GM18907 (cell line): ENCODE results near the gene TTC3.

Source experiments
- ATAC-seq: cut with Tn5 transposase; IDR thresholded peaks from one replicate; pipeline ENCODE4 v1.9.1; 2021; ENCODE audit warnings: mild to moderate bottlenecking, moderate library complexity; ENCODE audit not compliant: unreplicated experiment

The TTC3 gene

DNA sequence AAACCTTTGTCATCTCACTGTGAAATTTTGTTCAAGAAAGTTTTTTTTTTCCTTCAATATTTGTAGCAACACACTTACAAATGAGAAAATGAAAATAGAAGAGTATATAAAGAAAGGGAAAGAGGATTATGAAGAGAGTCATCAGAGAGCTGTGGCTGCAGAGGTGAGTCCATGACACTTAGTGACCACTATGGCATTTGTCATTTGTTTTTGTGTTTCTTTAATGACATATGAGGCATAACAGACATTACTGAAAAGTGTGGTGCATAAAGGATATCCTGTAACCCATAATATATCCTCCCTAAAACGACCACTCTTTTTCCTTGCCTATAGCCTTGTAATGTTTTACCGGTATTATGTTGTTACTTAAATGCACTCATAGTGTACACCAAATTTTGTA lies 113.9 kb downstream of the TTC3 start:
- no peak for ATAC-seq

DNA sequence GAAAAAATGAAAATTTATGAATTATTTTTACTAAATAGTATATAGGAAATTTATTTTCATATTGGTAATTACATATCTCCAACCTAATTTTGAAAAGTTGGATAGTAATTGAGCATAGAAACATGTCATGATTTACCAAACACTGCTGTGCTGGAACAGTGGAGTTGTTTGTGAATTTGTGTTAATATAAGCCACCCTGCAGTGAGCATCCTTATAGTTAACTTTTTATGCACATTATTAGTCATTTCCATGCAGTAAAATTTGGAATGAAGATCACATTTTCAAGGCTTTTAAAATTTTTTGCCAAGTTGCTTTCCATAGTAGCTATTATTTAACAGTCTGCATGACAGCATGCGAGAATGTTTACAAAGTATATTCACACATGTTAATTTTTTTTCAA lies 115.8 kb downstream of the TTC3 start:
- no peak for ATAC-seq

DNA sequence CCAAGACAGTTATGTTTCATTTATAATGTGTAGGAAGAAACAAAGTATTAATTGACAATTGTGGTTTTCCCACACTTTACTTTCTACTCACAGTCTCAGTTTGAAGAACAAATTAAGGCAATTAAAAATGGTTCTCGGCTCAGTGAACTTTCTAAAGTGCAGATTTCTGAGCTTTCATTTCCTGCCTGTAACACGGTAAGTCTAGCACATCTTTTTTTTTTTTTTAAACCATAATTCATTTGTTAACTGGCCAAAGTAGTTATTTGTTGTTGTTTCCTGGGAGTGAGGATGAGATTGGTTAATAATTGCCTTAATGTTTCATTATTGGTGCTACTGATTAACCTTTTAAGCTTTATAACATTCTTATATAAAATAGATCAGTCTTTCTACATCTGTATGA lies 119.0 kb downstream of the TTC3 start:
- ATAC-seq, result no peak

DNA sequence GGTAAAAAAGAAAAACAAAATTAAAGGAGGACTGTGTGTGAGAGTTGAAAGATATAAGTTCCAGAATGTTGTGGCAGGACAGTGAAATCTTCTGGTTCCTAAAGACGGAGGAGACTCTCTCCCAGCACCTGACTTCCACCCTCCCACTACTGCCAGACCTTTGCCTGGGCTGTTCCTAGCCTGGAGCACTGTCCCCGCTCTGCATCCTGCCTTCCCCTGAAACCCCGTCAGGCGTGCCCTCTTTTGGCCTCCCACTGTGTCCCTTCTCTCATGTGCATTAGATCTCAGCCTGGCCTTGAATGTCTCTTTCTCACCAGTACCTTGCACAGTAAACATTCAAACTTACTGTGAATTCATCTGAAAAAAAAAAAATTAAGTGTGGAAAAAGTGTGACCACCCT lies 120.0 kb downstream of the TTC3 start:
- ATAC-seq, result no peak

DNA sequence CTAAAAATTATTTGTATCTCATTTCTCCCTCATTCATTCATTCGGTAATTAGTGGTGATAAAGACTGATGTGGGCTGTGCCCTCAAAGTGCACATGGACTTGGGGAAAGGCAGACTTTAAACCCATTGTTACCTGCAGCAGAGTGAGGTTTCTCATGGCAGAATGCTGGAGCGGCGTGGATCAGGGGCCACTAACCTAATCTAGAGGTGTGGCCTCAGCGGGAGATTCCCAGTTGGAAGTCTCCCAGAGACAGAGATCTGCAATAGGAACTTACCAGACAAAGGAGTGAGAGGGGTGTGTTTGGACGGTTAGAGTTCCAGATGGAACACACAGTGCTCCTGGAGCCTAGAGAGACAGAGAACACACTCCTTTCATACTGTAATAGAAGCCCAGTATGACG lies 120.6 kb downstream of the TTC3 start:
- ATAC-seq, result no peak

DNA sequence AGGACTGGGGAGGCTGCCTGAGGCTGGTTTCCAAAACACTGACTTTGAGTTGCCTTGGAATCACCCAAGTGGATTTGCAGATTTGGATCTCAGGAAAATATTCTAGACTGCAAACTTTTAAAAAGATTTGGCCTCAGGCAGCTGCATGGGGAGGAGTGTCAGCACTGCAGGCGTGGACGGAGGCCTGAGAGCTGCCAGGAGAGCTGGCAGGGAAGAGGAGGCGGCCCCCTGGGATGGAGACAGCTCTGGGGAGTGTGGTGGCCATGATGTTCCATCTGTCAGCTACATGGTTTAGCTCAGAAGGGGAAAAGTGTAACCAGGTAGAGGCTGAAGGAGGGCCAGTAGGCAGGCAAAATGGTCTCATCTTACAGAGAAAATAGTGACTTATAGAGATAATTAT lies 122.0 kb downstream of the TTC3 start:
- ATAC-seq, result no peak

DNA sequence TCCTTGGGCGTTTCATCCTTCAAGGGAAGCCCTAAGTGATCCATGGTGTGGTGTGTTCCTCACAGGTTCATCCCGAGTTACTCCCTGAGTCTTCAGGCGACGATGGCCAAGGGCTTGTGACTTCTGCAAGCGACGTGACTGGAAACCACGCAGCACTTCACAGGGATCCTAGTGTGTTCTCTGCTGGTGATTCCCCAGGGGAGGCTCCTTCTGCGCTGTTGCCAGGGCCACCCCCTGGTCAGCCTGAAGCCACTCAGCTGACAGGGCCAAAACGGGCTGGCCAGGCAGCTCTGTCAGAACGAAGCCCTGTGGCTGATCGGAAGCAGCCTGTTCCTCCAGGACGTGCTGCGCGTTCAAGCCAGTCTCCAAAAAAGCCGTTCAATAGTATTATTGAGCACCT lies 122.6 kb downstream of the TTC3 start:
- ATAC-seq, result no peak

DNA sequence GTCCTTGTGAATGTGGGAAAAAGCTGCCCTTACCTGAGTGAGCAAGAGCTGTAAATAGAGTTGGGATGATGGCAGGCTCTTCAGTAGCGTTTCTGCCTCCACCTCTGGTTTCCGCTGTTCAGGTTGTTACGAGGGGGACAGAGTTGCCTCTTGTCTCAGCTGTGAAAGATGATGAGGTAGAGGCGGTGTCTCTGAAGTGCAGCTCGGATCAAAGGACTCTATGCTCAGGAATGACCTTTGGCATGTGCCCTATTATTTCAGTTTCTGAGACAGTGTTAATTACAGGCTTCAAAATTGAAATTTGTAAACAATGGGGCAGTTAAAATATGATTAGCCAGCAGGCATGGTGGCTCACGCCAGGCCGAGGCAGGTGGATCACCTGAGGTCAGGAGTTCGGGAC lies 123.8 kb downstream of the TTC3 start:
- no peak for ATAC-seq

DNA sequence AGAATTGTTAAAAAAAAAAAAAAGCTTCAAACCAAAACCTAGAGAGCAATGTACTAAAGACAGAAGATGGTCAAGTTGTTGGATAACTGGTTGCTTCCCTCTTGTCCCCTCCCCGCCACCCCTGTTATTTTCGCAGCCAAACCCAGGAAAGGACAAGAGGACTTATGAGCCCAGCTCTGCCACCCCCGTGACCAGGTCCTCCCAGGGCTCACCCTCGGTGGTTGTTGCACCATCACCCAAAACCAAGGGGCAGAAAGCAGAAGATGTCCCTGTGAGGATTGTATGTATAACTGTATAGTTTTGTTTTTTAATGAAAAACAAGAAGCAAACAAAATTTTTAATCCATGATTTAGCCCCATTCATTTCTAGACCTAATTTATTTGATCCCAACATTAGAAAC lies 124.7 kb downstream of the TTC3 start:
- ATAC-seq, result no peak

DNA sequence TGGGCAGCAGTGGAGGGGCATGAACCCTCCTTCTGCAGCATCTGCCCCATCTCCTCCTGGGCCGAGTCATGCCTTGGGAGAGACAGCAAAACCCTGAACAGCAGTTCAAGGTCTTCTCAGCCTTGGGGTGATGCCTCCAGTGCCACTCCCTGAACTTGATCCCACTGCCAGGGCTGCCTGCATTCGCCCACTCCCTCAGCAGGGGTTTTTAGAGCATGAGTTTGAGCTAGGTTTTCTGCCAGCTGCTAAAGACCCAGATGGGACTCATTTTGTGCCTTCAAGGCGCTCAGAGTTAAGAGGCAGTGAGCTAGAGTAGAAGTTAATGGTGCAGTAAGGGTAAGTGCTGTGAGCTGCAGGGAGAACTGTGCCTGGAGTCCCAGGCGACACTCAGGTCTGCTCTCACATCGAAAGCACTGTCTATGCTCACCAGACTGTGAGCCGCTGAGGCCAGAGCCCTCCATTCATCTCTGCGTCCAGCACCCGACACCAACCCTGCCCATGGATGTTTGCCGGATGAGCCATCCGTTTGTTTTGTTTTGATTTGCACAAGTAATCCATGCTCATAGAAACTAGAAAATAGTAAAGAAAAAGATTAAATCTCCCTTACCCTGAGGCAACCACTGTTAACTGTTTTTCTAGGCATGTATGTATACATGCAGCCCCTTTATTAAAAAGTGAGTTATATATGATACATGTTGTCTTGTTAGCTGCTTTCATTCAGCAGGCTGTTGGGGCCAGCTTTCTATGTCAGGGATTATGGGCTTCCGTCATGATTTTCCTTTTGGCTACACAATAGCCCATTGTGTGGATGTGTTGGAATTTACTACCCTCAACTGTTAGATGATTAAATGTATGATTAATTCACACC lies 126.2 kb downstream of the TTC3 start:
- ATAC-seq, result no peak

DNA sequence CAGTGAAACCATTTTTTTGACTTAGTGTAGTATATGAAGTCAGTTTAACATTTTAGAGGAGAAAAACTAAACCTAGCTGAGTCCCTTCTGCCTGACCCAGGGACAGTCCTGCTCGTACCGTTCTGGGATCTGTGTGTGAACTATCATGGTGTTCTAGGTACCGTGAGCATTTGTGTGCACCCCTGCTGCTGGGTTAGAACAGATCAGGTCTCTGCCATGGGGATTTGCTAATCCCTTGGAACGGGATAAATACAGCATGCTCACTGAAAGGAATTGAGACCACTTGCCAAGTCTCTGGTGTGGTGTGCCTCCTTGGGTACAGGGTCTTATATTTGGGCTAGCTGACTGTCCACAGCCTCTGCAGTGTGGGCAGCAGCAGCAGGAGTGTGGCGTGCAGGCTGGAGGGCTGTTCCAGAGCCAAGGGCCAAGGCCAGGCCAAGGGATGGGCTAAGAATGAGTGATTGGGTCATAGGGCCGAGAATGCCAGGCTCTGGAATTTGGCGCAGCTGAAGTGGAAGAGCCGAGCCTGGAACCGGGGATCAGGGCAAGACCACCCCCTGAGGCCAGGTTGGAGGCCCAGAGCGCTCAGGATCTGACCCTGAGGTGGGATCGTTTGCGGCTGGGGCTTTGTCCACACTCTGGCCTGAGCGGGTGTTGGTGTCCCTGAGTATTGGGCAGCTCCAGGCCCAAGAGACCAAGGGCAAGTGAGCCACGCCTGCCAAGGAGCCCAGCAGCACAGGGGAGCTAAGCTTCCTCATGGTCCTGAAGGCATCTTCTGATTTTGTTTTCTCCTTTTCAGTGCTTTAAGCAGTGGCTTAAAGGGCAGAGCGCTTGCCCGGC lies 127.8 kb downstream of the TTC3 start:
- no peak for ATAC-seq

DNA sequence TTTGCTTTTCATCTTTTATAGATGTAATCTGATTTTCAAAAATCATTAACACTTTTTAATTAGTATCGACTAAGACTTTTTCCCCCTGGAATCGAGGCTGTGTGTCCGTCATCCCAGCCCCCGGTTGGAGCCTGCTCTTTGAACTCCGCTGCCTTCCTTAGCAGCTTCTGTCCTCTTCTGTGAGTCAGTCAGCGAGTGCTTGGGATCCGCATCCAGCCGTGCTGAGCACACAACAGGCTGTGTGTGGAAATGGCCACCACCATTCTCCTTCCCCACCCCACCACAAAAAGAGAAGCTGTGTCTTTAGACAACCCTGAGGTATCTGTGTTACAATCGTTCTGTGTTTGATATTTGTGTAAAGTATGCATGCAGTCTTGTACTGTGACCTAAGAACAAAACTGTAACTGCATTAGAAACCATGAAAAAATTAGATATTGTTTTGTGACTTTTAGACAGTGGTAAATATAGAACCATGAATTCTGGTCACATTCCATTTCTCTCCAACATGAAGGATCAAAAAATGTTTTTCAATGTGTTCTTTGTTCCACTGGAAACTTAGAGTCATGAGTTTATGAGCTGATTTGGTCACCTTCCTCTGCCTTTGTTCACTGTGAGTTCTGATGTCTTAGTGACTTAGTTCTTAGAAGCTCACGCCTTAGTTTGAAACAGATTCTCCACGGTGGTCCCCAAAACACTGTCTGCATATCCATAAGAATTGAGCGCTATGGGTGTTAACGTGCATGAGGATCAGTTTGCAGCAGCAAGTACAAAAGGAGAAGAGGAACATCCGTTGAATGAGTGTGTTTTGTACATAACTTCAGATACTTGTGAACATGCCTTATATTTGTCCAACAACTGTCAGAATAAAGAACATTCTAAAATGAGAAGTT lies 129.4 kb downstream of the TTC3 start:
- no peak for ATAC-seq

DNA sequence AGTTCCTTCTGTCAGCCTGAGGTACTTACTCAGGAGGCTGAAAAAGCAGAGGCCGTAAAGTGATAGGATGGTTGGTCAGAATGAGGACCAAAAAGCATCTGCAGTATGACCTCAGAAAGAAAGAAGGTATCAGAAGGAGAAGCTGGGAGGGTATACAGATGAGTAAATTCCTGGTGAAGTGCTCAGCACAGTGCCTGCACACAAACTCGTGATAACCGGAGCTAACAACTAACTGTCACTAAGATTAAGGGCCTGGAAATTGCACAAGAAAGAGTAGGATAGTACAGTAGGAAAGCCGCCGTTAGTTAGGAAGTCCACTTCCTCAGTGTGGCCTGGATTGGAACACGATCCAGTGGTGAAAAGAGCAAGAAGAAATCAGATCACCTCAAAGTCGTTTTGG lies 131.5 kb downstream of the TTC3 start:
- ATAC-seq, result no peak

DNA sequence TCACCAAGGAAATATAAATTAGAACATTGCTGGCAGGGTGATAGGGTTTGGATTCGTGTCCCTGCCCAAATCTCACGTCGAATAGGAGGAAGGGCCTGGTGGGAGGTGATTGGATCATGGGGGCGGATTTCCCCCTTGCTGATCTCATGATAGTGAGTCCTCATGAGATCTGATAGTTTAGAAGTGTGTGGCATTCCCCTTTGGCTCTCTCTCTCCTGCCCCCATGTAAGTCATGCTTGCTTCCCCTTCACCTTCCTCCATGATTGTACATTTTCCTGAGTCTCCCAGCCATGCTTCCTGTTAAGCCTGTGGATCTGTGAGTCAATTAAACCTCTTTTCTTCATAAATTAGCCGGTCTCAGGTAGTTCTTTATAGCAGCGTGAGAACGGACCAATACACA lies 133.4 kb downstream of the TTC3 start:
- no peak for ATAC-seq

DNA sequence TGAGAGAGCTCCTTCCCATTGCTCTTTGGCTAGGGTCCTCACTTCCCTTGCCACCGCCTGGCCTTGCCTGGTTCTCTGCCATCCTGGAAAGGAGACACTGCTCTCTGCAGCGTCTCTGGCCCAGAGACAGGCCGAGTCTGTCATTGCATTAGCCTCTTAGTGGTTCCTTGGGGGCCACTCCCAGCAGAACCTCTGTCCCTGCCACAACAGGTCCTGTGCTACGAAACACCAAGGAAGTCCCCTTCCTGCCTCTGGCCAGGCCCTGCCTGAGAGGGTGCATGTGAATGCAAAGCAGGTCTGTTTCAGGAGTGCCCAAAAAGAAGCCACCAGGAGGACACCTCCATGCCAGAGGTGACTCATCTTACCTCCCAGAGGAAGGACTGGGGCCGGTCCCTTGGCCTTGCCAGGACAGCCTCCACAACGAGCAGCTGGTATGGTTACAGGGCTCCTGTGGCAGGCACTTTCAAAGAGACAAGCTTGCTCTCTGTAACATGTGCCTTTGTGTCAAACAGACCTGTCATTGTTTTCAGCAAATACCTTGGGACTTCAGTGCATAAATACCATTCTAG lies 134.5 kb downstream of the TTC3 start:
- ATAC-seq, result peak; percentile 68

DNA sequence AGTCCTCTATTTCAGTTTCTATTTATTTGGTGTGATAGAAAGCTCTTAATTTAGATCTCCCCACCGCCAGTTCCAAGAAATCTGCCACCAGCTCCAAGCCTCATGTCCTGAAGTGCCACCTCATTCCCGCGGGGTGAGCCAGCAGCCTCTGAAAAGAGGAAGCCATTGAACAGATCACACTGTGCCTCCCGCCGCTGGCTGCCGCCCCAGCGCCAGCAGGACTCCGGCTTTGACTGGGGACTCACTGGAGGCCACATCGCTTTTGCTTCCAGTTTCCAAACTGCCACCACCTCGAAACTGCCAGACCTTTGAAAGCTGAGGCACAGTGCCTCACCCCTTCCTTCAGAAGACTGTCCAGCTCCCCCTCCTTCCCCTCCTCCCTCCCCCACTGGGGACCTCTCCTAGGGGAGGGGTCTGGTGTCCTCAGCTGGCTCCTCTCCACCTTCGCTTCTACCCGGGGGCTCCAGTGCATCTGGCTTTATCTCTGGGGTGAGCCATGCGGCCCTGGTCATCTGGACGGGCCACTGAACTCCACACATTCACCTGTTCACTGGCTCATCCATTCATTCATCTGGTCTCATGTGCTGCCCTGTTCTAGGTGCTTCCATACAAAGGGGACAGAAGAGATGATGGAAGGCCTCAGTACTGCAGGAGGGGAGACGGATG lies 135.1 kb downstream of the TTC3 start:
- peak; percentile 61 for ATAC-seq

DNA sequence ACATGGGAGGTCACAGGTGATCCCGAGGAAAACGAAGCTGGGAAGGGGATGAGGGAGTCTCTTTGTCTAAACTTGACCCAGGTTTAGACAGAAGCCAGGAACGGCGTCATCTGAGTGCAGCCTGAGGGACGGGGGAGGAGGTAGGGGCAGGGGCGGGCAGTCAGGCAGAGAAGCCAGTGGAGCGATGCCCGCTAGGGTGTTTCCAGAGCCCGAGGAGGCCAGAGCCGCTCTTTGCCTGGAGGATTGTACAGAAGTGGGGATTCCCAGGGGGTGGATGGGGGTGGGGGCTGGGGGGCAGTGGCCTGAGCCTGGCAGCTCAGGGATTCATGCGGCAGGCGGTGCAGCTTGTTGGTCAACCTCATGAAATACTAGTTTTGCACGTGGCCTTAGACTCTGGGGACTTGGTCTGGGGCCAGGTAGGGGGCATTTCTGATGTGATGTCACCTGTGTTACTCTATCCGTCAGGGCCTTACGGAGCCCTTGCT lies 135.7 kb downstream of the TTC3 start:
- peak; percentile 43 for ATAC-seq

DNA sequence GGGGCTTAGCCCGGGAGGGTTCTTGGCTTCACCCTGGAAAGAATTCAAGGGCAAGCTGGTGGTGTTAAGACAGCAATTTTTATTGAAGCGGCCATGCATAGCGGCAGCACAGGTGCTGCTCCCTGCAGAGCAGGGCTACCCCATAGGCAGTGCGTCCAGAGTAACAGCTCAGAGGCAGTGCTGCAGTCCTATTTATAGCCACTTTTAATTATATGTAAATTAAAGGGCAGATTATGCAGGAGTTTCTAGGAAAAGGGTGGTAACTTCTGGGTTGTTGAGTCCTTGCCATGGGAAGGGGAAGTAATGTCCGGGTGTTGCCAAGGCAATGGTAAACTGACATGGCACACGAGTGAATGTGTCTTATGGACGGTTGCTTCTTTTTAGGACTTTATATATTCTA lies 137.1 kb downstream of the TTC3 start:
- no peak for ATAC-seq

DNA sequence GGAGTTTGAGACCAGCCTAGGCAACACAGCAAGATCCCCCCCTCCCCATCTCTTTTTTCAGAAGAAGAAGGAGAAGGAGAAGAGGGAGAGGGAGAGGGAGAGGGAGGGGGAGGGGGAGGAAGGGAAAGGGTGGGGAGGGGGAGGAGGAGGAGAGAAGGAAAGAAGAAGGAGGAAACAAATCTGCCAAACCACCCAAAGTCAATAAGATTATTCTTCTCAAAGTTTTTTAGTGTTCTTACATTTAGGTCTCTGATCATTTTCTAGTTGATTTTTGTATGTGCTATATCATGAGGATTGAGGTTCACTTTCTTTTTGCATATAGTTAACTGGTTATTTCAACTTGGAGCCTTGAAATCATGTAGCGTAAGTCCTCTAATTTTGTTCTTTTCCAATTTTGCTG lies 137.7 kb downstream of the TTC3 start:
- ATAC-seq, result no peak

DNA sequence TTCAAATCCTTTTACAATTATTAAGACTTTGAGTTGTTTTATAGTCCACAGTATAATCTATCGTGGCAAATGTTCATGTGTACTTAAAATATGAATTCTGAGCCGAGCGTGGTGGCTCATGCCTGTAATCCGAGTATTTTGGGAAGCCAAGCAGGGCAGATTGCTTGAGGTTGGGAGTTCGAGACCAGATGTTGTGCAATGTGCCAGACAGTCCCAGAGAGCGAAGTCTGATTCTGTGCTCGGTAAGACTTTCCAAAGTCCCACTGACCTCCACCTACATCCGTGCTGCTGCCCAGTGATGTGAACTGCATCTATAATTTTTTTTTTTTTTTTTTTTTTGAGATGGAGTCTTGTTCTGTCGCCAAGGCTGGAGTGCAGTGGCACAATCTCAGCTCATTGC lies 141.9 kb downstream of the TTC3 start:
- ATAC-seq, result no peak
